Bronchial epithelial cell (primary cell): ENCODE measurements around the gene CRTC3. TPM values are rescaled to one million over a fixed set of nuclear protein-coding genes. Genes with fewer than 3 reads are reported as not detected.

Experiments used
- DNase-seq: peaks from one replicate; pipeline ENCODE4 v3.0.0-alpha.2; 2010; ENCODE audit warnings: low read depth
- FAIRE-seq: peaks from 2 replicates; lab custom pipeline; 2011; peaks lifted over from hg19 to GRCh38; lab: Jason Lieb, UNC
- H3K27me3 ChIP-seq: 2 replicates; pipeline ENCODE4 v1.5.1; 2011; ENCODE audit warnings: low read length; ENCODE audit not compliant: control insufficient read depth, insufficient read depth
- H3K36me3 ChIP-seq: 2 replicates; pipeline ENCODE4 v1.5.1; 2011; ENCODE audit warnings: low read length; ENCODE audit not compliant: control insufficient read depth, insufficient read depth
- H3K4me3 ChIP-seq: 2 replicates; pipeline ENCODE4 v1.5.1; 2011; ENCODE audit warnings: mild to moderate bottlenecking, low read depth, low read length, control low read depth
- CTCF ChIP-seq: IDR thresholded peaks from 2 replicates; pipeline ENCODE4 v1.5.1; 2011; ENCODE audit warnings: mild to moderate bottlenecking, moderate library complexity, low read length, control low read depth, inconsistent platforms; ENCODE audit not compliant: insufficient read depth, severe bottlenecking
- total RNA-seq: library from RNA; depleted of rRNA; stranded (reverse); fragments of >200 nt; gene quantifications from 2 replicates; pipeline ENCODE4 v1.2.1, GENCODE V29; 2014

The CRTC3 gene
- total RNA-seq, 1 donor from 2014 or later, result 5.8 TPM

DNA sequence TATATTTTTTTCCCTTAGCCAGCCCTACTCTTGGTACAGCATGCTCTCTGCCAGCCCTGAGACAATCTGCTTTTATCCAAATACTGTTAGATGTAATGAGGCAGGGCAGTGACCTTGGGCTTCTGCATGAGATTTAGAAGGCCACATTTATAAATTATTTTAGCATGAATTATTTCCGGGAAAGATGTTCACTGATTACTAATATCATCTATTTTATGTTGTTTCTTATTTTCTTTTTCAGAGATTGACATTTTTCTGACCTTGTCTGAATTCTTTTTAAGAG is 23.1 kb downstream of the CRTC3 start:
- no peak for TF ChIP-seq CTCF
- H3K36me3 ChIP-seq, result peaks cover 1% of the 10 kb centered on the region
- FAIRE-seq, result no peak
- H3K27me3 ChIP-seq, result no peaks in the 10 kb centered on the region
- DNase-seq, result no peak
- no peak overlapping the region for H3K4me3 ChIP-seq

DNA sequence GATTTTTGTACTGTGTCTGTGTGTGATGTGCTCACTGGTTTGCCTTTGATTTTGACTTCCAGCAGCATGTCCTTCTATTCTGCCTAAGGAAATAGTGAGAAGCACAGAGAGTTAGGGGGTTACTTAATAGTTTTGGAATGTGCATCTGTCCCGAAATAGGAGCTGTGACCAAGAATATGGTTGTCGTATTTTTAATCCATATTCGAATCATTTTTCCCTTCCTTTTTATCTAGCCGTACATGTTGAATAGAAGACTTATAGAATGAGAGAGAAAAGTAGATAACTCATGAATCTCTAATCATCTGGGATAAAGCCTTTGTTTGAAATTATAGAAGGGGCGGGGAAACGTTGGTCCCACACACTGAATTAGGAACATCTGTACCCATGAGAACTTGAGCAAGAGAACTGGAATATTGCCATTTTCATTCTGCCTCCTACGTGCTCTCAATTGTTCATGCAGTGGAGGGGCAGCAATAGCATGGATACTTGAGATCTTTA is 23.6 kb downstream of the CRTC3 start:
- FAIRE-seq (no peak), DNase-seq (no peak)
- no peaks in the 10 kb centered on the region for H3K27me3 ChIP-seq
- no peak overlapping the region for H3K4me3 ChIP-seq
- no peak for TF ChIP-seq CTCF
- peaks cover 1% of the 10 kb centered on the region for H3K36me3 ChIP-seq

DNA sequence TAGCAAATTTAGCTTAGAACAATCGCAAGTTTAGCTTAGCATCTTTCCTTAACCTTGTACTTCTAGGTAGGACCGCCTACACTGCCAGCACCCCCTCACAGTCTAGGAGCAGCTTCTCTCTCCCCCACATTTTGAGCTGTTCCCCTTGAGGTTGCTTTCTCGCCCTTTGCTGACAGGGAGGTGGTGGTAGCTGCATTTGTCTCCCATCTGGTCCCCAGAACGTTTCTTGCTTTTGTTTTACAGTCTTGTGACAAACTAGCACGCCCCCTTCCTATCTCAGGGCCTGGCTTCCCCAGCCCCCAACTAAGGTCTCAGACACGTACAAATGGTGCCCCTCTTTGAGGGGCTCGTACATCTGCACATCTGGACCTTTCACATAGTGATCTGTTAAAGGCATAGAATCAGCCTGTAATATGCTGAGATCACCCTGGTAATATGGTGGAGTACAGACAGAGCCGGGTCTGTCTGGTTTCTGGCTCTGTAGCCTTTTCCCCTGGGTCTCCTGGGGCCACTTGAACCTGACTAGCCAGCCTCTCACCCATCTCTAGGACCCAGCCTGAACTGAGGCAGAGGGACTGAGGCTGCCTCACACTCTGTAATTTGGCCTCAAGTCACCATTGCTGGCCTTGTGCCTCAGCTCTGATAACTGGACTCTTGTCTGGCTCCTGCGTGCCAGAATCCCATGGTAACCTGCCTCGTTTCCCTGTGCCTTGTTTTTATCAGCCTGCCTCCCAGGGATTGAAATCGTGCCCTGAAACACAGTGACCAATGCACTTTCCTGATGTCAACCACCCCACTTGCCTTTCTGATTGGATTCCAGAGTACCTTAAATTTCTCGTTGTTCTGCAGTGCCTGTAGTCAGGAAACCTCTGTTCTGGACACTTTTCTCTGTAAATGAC is 27.7 kb downstream of the CRTC3 start:
- Histone ChIP-seq H3K4me3 (no peak overlapping the region), H3K36me3 (no peaks in the 10 kb centered on the region), H3K27me3 (no peaks in the 10 kb centered on the region)
- no peak for TF ChIP-seq CTCF
- DNase-seq (no peak), FAIRE-seq (no peak)

DNA sequence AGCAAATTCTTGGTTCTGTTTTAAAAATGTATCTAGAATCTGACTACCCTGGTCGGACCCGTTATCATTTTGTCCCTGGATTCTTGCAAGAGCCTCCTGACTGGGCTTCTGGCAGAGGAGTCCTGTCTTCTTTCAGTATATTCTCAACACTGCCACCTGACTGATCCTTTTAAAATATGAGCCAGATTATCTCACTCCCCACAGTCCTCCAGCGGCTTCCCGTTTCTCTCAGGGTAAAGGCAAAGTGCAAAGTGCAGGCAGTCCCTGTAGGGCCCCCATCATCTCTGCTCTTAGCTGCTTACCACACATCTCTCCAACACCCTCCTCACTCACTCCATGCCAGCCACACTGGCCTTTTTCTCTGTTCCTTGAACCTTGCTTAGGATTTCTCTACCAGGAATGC is 28.4 kb downstream of the CRTC3 start:
- Histone ChIP-seq H3K36me3 (no peaks in the 10 kb centered on the region), H3K27me3 (no peaks in the 10 kb centered on the region), H3K4me3 (no peak overlapping the region)
- DNase-seq (no peak), FAIRE-seq (no peak)
- TF ChIP-seq CTCF, result no peak

DNA sequence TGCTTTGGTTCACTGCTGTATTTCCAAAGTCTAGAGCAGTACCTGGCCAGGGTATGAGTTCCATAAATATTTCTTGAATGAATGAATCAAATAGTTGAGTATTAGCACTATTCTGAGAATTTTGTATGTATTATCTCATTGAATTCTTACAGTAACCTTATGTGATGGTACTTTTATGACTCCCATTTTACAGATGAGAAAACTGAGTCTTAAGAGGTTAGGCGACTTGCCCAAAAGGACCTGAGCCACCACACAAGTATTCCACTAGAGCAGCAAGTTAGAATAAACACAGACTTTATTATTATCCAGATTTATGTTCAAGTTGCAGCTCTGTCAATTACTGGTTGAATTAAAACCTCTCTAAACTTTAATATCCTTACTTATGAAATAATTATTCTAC is 29.4 kb downstream of the CRTC3 start:
- FAIRE-seq (no peak), DNase-seq (no peak)
- TF ChIP-seq CTCF, result no peak
- Histone ChIP-seq H3K4me3 (no peak overlapping the region), H3K36me3 (no peaks in the 10 kb centered on the region), H3K27me3 (no peaks in the 10 kb centered on the region)

- H3K36me3 ChIP-seq, result no peaks in the 10 kb centered on the region
- no peaks in the 10 kb centered on the region for H3K27me3 ChIP-seq
- no peak for DNase-seq
- FAIRE-seq, result no peak
- no peak overlapping the region for H3K4me3 ChIP-seq
- no peak for TF ChIP-seq CTCF
Observed at GRCh38 chr15:90560229-90560776, 30.6 kb downstream of the CRTC3 start.
